B cell (primary cell): ENCODE data around the gene AAMP. TPM values are rescaled to one million over a fixed set of nuclear protein-coding genes. Genes with fewer than 3 reads are reported as not detected.
A peak's percentile ranks its signal among the peaks of the same experiment; 100 is the strongest.

ENCODE experiments used
- ATAC-seq: fragments of 200-7000 bp; cut with Tn5 transposase; one replicate; pipeline ENCODE4 v1.10.0; 2021; ENCODE audit warnings: low read depth, mild to moderate bottlenecking, moderate number of reproducible peaks, moderate library complexity
- CTCF ChIA-PET: fragments of 350-600 bp; sonication (Branson Sonifier 250); formaldehyde crosslinking; loops from one replicate; lab custom pipeline; 2021; ENCODE audit warnings: antibody characterized with exemption, inconsistent platforms; lab: Charles Lee
- POLR2A ChIA-PET: fragments of 350-600 bp; sonication (Branson Sonifier 250); formaldehyde crosslinking; loops from one replicate; lab custom pipeline; 2021; ENCODE audit warnings: antibody characterized with exemption; lab: Charles Lee
- DNase-seq: peaks from one replicate; pipeline ENCODE4 v3.0.0; 2013
- H2AFZ ChIP-seq: 2 replicates; pipeline ENCODE4 v1.6.1; 2012; ENCODE audit warnings: mild to moderate bottlenecking, low read depth, low read length; ENCODE audit not compliant: insufficient read depth, poor library complexity, severe bottlenecking
- H3K27ac ChIP-seq, 2 donors: 1 replicate in 1 of 2; 2 replicates in 1 of 2; pipeline ENCODE4 v1.5.1; 2012 to 2013; ENCODE audit warnings: low read length in 2 of 2, mild to moderate bottlenecking in 2 of 2, moderate library complexity in 1 of 2
- H3K27me3 ChIP-seq, 4 experiments: fragments of 200-600 bp in 1 of 4; sonication (generic) in 1 of 4; replicated peaks in 1 of 4; 1 replicate in 2 of 4; 2 replicates in 2 of 4; pipeline versions ENCODE4 v1.6.1 to v1.7.0; 2013 to 2016; ENCODE audit warnings: low read length in 3 of 4, mild to moderate bottlenecking in 2 of 4, mixed read lengths in 1 of 4, moderate library complexity in 1 of 4; ENCODE audit not compliant: insufficient read depth in 4 of 4, control insufficient read depth in 3 of 4; ENCODE audit errors: control extremely low read depth in 1 of 4
- H3K36me3 ChIP-seq, 2 experiments: replicated peaks in 1 of 2; 1 replicate in 1 of 2; 2 replicates in 1 of 2; pipeline versions ENCODE4 v1.6.1 to v1.7.1; 2013; ENCODE audit warnings: low read length in 1 of 2; ENCODE audit not compliant: insufficient read depth in 2 of 2, control insufficient read depth in 1 of 2; ENCODE audit errors: control extremely low read depth in 1 of 2, extremely low read depth in 1 of 2
- H3K4me1 ChIP-seq, 2 donors: fragments of 200-600 bp in 1 of 2; sonication (generic) in 1 of 2; 1 replicate in 1 of 2; 2 replicates in 1 of 2; pipeline versions ENCODE4 v1.5.1 to v1.6.1; 2013 to 2017; ENCODE audit warnings: low read length in 2 of 2; ENCODE audit not compliant: control insufficient read depth in 2 of 2, insufficient read depth in 2 of 2
- H3K4me2 ChIP-seq: replicated peaks from 2 replicates; pipeline ENCODE3; 2012; ENCODE audit warnings: mild to moderate bottlenecking, low read depth, low read length; ENCODE audit not compliant: poor library complexity, severe bottlenecking
- H3K4me3 ChIP-seq, 5 experiments: fragments of 200-600 bp in 1 of 5; sonication (generic) in 1 of 5; 1 replicate in 3 of 5; 2 replicates in 2 of 5; pipeline versions ENCODE4 v1.5.1 to v1.7.0; 2011 to 2016; ENCODE audit warnings: low read length in 4 of 5, mild to moderate bottlenecking in 4 of 5, low read depth in 2 of 5, control low read depth in 1 of 5, moderate library complexity in 1 of 5; ENCODE audit not compliant: insufficient read depth in 1 of 5; ENCODE audit errors: control extremely low read depth in 1 of 5, extremely low read depth in 1 of 5
- H3K79me2 ChIP-seq: fragments of 200-600 bp; sonication (generic); one replicate; pipeline ENCODE4 v1.6.0; 2016; ENCODE audit warnings: low read length; ENCODE audit not compliant: control insufficient read depth, insufficient read depth
- H3K9ac ChIP-seq: fragments of 200-600 bp; sonication (generic); 2 replicates; pipeline ENCODE4 v1.6.1; 2017; ENCODE audit warnings: mild to moderate bottlenecking, low read length, moderate library complexity
- H3K9me3 ChIP-seq, 3 donors: one replicate each; pipeline versions ENCODE4 v1.6.1 to v1.7.1; 2013; ENCODE audit warnings: low read length in 2 of 3; ENCODE audit not compliant: control insufficient read depth in 2 of 3, insufficient read depth in 1 of 3; ENCODE audit errors: control extremely low read depth in 1 of 3
- H4K20me1 ChIP-seq: 2 replicates; pipeline ENCODE4 v1.6.0; 2012; ENCODE audit warnings: mild to moderate bottlenecking, low read length; ENCODE audit not compliant: insufficient read depth, control insufficient read depth, poor library complexity, severe bottlenecking
- H3K27ac Mint-ChIP-seq: one replicate; pipeline ENCODE4 v1.8.0; 2021; ENCODE audit warnings: mixed read lengths
- H3K27me3 Mint-ChIP-seq: one replicate; pipeline ENCODE4 v1.8.0; 2021; ENCODE audit warnings: mixed read lengths
- H3K4me1 Mint-ChIP-seq: one replicate; pipeline ENCODE4 v1.8.0; 2021; ENCODE audit warnings: mixed read lengths
- H3K4me3 Mint-ChIP-seq: one replicate; pipeline ENCODE4 v1.8.0; 2021; ENCODE audit warnings: mixed read lengths
- H3K9me3 Mint-ChIP-seq: one replicate; pipeline ENCODE4 v1.8.0; 2022; ENCODE audit warnings: mixed read lengths; ENCODE audit not compliant: insufficient read depth
- EZH2 ChIP-seq: IDR thresholded peaks from 2 replicates; pipeline ENCODE4 v1.6.1; 2012; ENCODE audit warnings: borderline replicate concordance, low read depth, mild to moderate bottlenecking, moderate library complexity, low read length; ENCODE audit not compliant: insufficient read depth, poor library complexity, severe bottlenecking
- WGBS: methylation state at CpG from one replicate; pipeline ENCODE4 v1.1.5; 2013; ENCODE audit warnings: missing lambda C conversion rate; ENCODE audit not compliant: insufficient coverage; 5-methylcytosine and 5-hydroxymethylcytosine counted together
- intact Hi-C: fragments of 100-400 bp; cut with micrococcal nuclease; formaldehyde crosslinking; loops from one replicate; pipeline ENCODE4 v1.10.0; 2022
- polyA plus RNA-seq: library from polyadenylated mRNA; depleted of rRNA; stranded (reverse); fragments of >200 nt; gene quantifications from 2 replicates; pipeline ENCODE4 v1.2.3, GENCODE V29; 2012
- total RNA-seq, 2 donors: library from RNA; stranded (reverse); fragments of 120-200 nt in 1 of 2; gene quantifications; 1 replicate in 1 of 2; 2 replicates in 1 of 2; pipeline versions ENCODE4 v1.2.3 to v1.2.4, GENCODE V29; 2013 to 2022
- TF ChIP-seq, protein P1 (sequence below): fragments of 200-600 bp; IDR thresholded peaks from one replicate; pipeline ENCODE4 v1.8.0; 2022; ENCODE audit warnings: antibody characterized with exemption, mild to moderate bottlenecking

AAMP gene
- total and polyA plus RNA-seq, 2 donors (not counting 1 experiment from before 2014, with no cell fraction given): 56.4 to 65.7 TPM

GRCh38 chr2:218216674-218217359 lies 53.1 kb downstream of the AAMP start, which contains the start of gene ARPC2:
Gene ARPC2 (plus strand): TSS chr2:218217189. CDS start chr2:218217471, 282 bp downstream.
- POLR2A ChIA-PET: interaction anchor here (0.6 to 2.8 kb wide), 2 partner anchors 53 to 57 kb away, joined by 6 to 11 read pairs; partner anchors contain the start of genes AAMP and PNKD
- no peaks in the 10 kb centered on the region for H3K27me3 Mint-ChIP-seq

More at GRCh38 chr2:218216674-218217359, 53.1 kb downstream of the AAMP start, which contains the start of gene ARPC2:
- Histone ChIP-seq H3K4me3 (peak within 1 kb of the TSS; percentile 93 to 99 (median 97)), H4K20me1 (peaks cover 29% of the 10 kb centered on the region), H3K27ac (peak within 1 kb of the TSS; percentile 95 to 99), H3K4me2 (peak within 1 kb of the TSS; percentile 79), H2AFZ (peak within 1 kb of the TSS; percentile 82), H3K4me1 (peaks cover 36 to 45% of the 10 kb centered on the region in 2 donors), H3K36me3 (peaks cover 0 to 13% of the 10 kb centered on the region in 2 experiments), H3K79me2 (peaks cover 66% of the 10 kb centered on the region), H3K27me3 (no peaks in the 10 kb centered on the region), H3K9me3 (no peaks in the 10 kb centered on the region), H3K9ac (peak within 1 kb of the TSS; percentile 100)
- Mint-ChIP-seq H3K9me3 (no peaks in the 10 kb centered on the region), H3K4me3 (peak within 1 kb of the TSS; percentile 90), H3K4me1 (peaks cover 43% of the 10 kb centered on the region), H3K27ac (peak within 1 kb of the TSS; percentile 94)
- intact Hi-C loops: loop anchor here (1.0 to 5.0 kb wide), 9 partner anchors 53 to 1170 kb away; partner anchors contain the start of genes AAMP, CNOT9, CNPPD1 and DNPEP
- no peak for TF ChIP-seq EZH2
- TF ChIP-seq, protein P1, sequence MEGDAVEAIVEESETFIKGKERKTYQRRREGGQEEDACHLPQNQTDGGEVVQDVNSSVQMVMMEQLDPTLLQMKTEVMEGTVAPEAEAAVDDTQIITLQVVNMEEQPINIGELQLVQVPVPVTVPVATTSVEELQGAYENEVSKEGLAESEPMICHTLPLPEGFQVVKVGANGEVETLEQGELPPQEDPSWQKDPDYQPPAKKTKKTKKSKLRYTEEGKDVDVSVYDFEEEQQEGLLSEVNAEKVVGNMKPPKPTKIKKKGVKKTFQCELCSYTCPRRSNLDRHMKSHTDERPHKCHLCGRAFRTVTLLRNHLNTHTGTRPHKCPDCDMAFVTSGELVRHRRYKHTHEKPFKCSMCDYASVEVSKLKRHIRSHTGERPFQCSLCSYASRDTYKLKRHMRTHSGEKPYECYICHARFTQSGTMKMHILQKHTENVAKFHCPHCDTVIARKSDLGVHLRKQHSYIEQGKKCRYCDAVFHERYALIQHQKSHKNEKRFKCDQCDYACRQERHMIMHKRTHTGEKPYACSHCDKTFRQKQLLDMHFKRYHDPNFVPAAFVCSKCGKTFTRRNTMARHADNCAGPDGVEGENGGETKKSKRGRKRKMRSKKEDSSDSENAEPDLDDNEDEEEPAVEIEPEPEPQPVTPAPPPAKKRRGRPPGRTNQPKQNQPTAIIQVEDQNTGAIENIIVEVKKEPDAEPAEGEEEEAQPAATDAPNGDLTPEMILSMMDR: no peak
- peak; percentile 98 for DNase-seq
- peak; percentile 74 for ATAC-seq
- under 1% methylated on average over 41 of the region's 60 CpGs for WGBS
- CTCF ChIA-PET: interaction anchor here (0.7 to 1.9 kb wide), 9 partner anchors 8 to 180 kb away, joined by 3 to 16 read pairs (median 4); partner anchors contain the start of genes AAMP, CXCR1 and PNKD
